ENCODE data around the gene REPS2. TPM values are rescaled to one million over a fixed set of nuclear protein-coding genes. Genes with fewer than 3 reads are reported as not detected.
A peak's percentile ranks its signal among the peaks of the same experiment; 100 is the strongest.

The REPS2 gene
- polyA plus RNA-seq, 3 donors = 2.1 to 4.7 (median 3.6) TPM

GRCh38 chrX:17027931-17028330 lies 81.5 kb downstream of the REPS2 start:
- Mint-ChIP-seq H3K4me3 (no peak overlapping the region), H3K27ac (peak overlapping the region in 1 of 7 donors; percentile 13), H3K9me3 (no peaks in the 10 kb centered on the region), H3K4me1 (peaks cover 21% of the 10 kb centered on the region), H3K36me3 (peaks cover 3 to 8% of the 10 kb centered on the region in 2 donors), H3K27me3 (ENCODE audit: low read depth in 3 of 3) (peaks cover 0 to 20% (median 3%) of the 10 kb centered on the region in 3 donors)
- TF ChIP-seq CTCF (IDR thresholded peaks at IDR 0.05) = no peak
- Histone ChIP-seq H3K4me3 (replicated peaks in 1 of 3; ENCODE audit: low read depth in 2 of 3, low read length in 3 of 3) (no peak overlapping the region), H3K79me2 (ENCODE audit: insufficient read depth, low read length) (no peaks in the 10 kb centered on the region), H3K9me3 (replicated peaks in 1 of 2; ENCODE audit: control insufficient read depth in 1 of 2, insufficient read depth in 1 of 2, low read length in 2 of 2) (no peaks in the 10 kb centered on the region), H3K4me2 (replicated peaks; ENCODE audit: extremely low read depth, low read length, poor library complexity, severe bottlenecking) (no peak overlapping the region), H3K27me3 (ENCODE audit: control insufficient read depth in 2 of 2, insufficient read depth in 2 of 2, low read length in 2 of 2) (peaks cover 0 to 17% of the 10 kb centered on the region in 2 donors), H4K20me1 (ENCODE audit: insufficient read depth, low read length) (no peaks in the 10 kb centered on the region), H3K9ac (ENCODE audit: insufficient read depth, low read length, poor library complexity, severe bottlenecking) (no peak overlapping the region), H3K4me1 (ENCODE audit: control insufficient read depth in 1 of 2, insufficient read depth in 2 of 2, low read length in 2 of 2) (peaks cover 4 to 11% of the 10 kb centered on the region in 2 donors), H2AFZ (ENCODE audit: insufficient read depth, low read depth, low read length, poor library complexity, severe bottlenecking) (no peak overlapping the region), H3K36me3 (replicated peaks in 1 of 2; ENCODE audit: control insufficient read depth in 1 of 2, insufficient read depth in 2 of 2, low read length in 2 of 2) (no peaks in the 10 kb centered on the region), H3K27ac (ENCODE audit: low read depth in 1 of 2, low read length in 2 of 2) (no peak overlapping the region)
- intact Hi-C loops (cut with micrococcal nuclease) = no loop called here
- WGBS (ENCODE audit: insufficient coverage) = no CpG with 5 or more reads among the region's 2 CpGs
- no peak for DNase-seq

- H3K79me2 ChIP-seq (ENCODE audit: insufficient read depth, low read length) = no peaks in the 10 kb centered on the region
- H3K4me1 Mint-ChIP-seq = peaks cover 23% of the 10 kb centered on the region
- H3K27ac ChIP-seq (ENCODE audit: low read depth in 1 of 2, low read length in 2 of 2) = no peak overlapping the region
- no peaks in the 10 kb centered on the region for H3K36me3 ChIP-seq (replicated peaks in 1 of 2; ENCODE audit: control insufficient read depth in 1 of 2, insufficient read depth in 2 of 2, low read length in 2 of 2)
- H3K36me3 Mint-ChIP-seq = peaks cover 7 to 8% of the 10 kb centered on the region in 2 donors
- intact Hi-C loops (cut with micrococcal nuclease) = no loop called here
- no peaks in the 10 kb centered on the region for H3K9me3 ChIP-seq (replicated peaks in 1 of 2; ENCODE audit: control insufficient read depth in 1 of 2, insufficient read depth in 1 of 2, low read length in 2 of 2)
- H3K4me3 ChIP-seq (replicated peaks in 1 of 3; ENCODE audit: low read depth in 2 of 3, low read length in 3 of 3) = no peak overlapping the region
- TF ChIP-seq CTCF (IDR thresholded peaks at IDR 0.05) = no peak
- peaks cover 4 to 11% of the 10 kb centered on the region in 2 donors for H3K4me1 ChIP-seq (ENCODE audit: control insufficient read depth in 1 of 2, insufficient read depth in 2 of 2, low read length in 2 of 2)
- no peaks in the 10 kb centered on the region for H4K20me1 ChIP-seq (ENCODE audit: insufficient read depth, low read length)
- no peak for DNase-seq
- peaks cover 0 to 20% of the 10 kb centered on the region in 2 donors for H3K27me3 ChIP-seq (ENCODE audit: control insufficient read depth in 2 of 2, insufficient read depth in 2 of 2, low read length in 2 of 2)
- no peak overlapping the region for H3K9ac ChIP-seq (ENCODE audit: insufficient read depth, low read length, poor library complexity, severe bottlenecking)
- no peak overlapping the region for H2AFZ ChIP-seq (ENCODE audit: insufficient read depth, low read depth, low read length, poor library complexity, severe bottlenecking)
- no peak overlapping the region for H3K4me2 ChIP-seq (replicated peaks; ENCODE audit: extremely low read depth, low read length, poor library complexity, severe bottlenecking)
- peaks cover 0 to 23% (median 3%) of the 10 kb centered on the region in 3 donors for H3K27me3 Mint-ChIP-seq (ENCODE audit: low read depth in 3 of 3)
- no peaks in the 10 kb centered on the region for H3K9me3 Mint-ChIP-seq
- no peak overlapping the region for H3K4me3 Mint-ChIP-seq
- no peak overlapping the region for H3K27ac Mint-ChIP-seq
Observed at GRCh38 chrX:17028356-17028755, 81.9 kb downstream of the REPS2 start.
